ENCODE measurements around the gene ATP2A1. TPM values are rescaled to one million over a fixed set of nuclear protein-coding genes. Genes with fewer than 3 reads are reported as not detected.

ATP2A1 gene
- polyA plus RNA-seq, 1 donor (not counting 4 experiments of a cell fraction or from before 2014, with no cell fraction given) = 0.12 TPM

GRCh38 chr16:28838558-28838918 is 39.8 kb upstream of the ATP2A1 start:
- Histone ChIP-seq H3K9me1 (ENCODE audit: control insufficient read depth, extremely low read depth, insufficient read depth, low read length) (no peaks in the 10 kb centered on the region), H2AFZ (ENCODE audit: control insufficient read depth, low read length) (no peak overlapping the region), H3K4me1 (ENCODE audit: control insufficient read depth, extremely low read depth, insufficient read depth, low read length) (no peaks in the 10 kb centered on the region), H3K9me3 (ENCODE audit: control insufficient read depth, low read depth, low read length) (no peaks in the 10 kb centered on the region), H3K36me3 (ENCODE audit: control insufficient read depth in 2 of 2, extremely low read depth in 1 of 2, insufficient read depth in 2 of 2, low read length in 2 of 2) (peaks cover 39 to 42% of the 10 kb centered on the region in 2 experiments), H3K4me2 (ENCODE audit: control insufficient read depth, extremely low read depth, insufficient read depth, low read depth, low read length) (no peak overlapping the region), H3K27me3 (ENCODE audit: control insufficient read depth, extremely low read depth, insufficient read depth, low read length) (no peaks in the 10 kb centered on the region), H3K79me2 (ENCODE audit: control insufficient read depth, insufficient read depth, low read length) (peaks cover under 1% of the 10 kb centered on the region), H3K9ac (ENCODE audit: control insufficient read depth, extremely low read depth, insufficient read depth, low read length) (no peak overlapping the region), H4K20me1 (ENCODE audit: control insufficient read depth, extremely low read depth, insufficient read depth, low read length) (no peaks in the 10 kb centered on the region), H3K4me3 (ENCODE audit: control insufficient read depth in 2 of 3, extremely low read depth in 1 of 3, insufficient read depth in 2 of 3, low read depth in 1 of 3, low read length in 3 of 3) (no peak overlapping the region), H3K27ac (ENCODE audit: control insufficient read depth, insufficient read depth, low read length) (no peak overlapping the region)
- dilution Hi-C loops (cut with MboI; ENCODE audit: extremely low pct_ligation_motif_present, low sequenced_read_pairs) = no loop called here
- DNase-seq (ENCODE audit: low read depth, low spot score) = no peak
- TF ChIP-seq CTCF (optimal IDR thresholded peaks at IDR 0.05 in 1 of 3, IDR thresholded peaks at IDR 0.05 in 1 of 3, conservative IDR thresholded peaks at IDR 0.05 in 1 of 3; ENCODE audit: extremely low read depth in 1 of 3, insufficient read depth in 2 of 3, low read length in 3 of 3) = no peak
- TF ChIP-seq EZH2 (IDR thresholded peaks at IDR 0.05; ENCODE audit: low read length) = no peak
- FAIRE-seq = no peak

- FAIRE-seq (no peak), DNase-seq (ENCODE audit: low read depth, low spot score) (no peak)
- Histone ChIP-seq H3K36me3 (ENCODE audit: control insufficient read depth in 2 of 2, extremely low read depth in 1 of 2, insufficient read depth in 2 of 2, low read length in 2 of 2) (peaks cover 42 to 43% of the 10 kb centered on the region in 2 experiments), H2AFZ (ENCODE audit: control insufficient read depth, low read length) (no peak overlapping the region), H3K9me3 (ENCODE audit: control insufficient read depth, low read depth, low read length) (no peaks in the 10 kb centered on the region), H4K20me1 (ENCODE audit: control insufficient read depth, extremely low read depth, insufficient read depth, low read length) (no peaks in the 10 kb centered on the region), H3K9me1 (ENCODE audit: control insufficient read depth, extremely low read depth, insufficient read depth, low read length) (no peaks in the 10 kb centered on the region), H3K4me2 (ENCODE audit: control insufficient read depth, extremely low read depth, insufficient read depth, low read depth, low read length) (no peak overlapping the region), H3K27ac (ENCODE audit: control insufficient read depth, insufficient read depth, low read length) (no peak overlapping the region), H3K9ac (ENCODE audit: control insufficient read depth, extremely low read depth, insufficient read depth, low read length) (no peak overlapping the region), H3K4me1 (ENCODE audit: control insufficient read depth, extremely low read depth, insufficient read depth, low read length) (no peaks in the 10 kb centered on the region), H3K27me3 (ENCODE audit: control insufficient read depth, extremely low read depth, insufficient read depth, low read length) (no peaks in the 10 kb centered on the region), H3K79me2 (ENCODE audit: control insufficient read depth, insufficient read depth, low read length) (peaks cover 5% of the 10 kb centered on the region), H3K4me3 (ENCODE audit: control insufficient read depth in 2 of 3, extremely low read depth in 1 of 3, insufficient read depth in 2 of 3, low read depth in 1 of 3, low read length in 3 of 3) (no peak overlapping the region)
- TF ChIP-seq CTCF (optimal IDR thresholded peaks at IDR 0.05 in 1 of 3, IDR thresholded peaks at IDR 0.05 in 1 of 3, conservative IDR thresholded peaks at IDR 0.05 in 1 of 3; ENCODE audit: extremely low read depth in 1 of 3, insufficient read depth in 2 of 3, low read length in 3 of 3) = no peak
- no peak for TF ChIP-seq EZH2 (IDR thresholded peaks at IDR 0.05; ENCODE audit: low read length)
- dilution Hi-C loops (cut with MboI; ENCODE audit: extremely low pct_ligation_motif_present, low sequenced_read_pairs) = no loop called here
Measured at GRCh38 chr16:28839004-28839639, 39.2 kb upstream of the ATP2A1 start.
